GM23338 (cell line): ENCODE results near the gene ATG16L2. TPM values are rescaled to one million over a fixed set of nuclear protein-coding genes. Genes with fewer than 3 reads are reported as not detected.

Experiments used
- ATAC-seq: fragments of 200-7000 bp; cut with Tn5 transposase; 3 replicates; pipeline ENCODE4 v1.9.1; 2020
- DNase-seq: peaks from one replicate; pipeline ENCODE4 v3.0.0-alpha.2; 2015; ENCODE audit warnings: low spot score
- H2AFZ ChIP-seq: fragments of 200-600 bp; sonication (generic); 2 replicates; pipeline ENCODE4 v1.8.0; 2016; ENCODE audit warnings: antibody characterized with exemption, mild to moderate bottlenecking, moderate library complexity
- H3F3A ChIP-seq: fragments of 200-600 bp; sonication (generic); replicated peaks from 2 replicates; pipeline ENCODE4 v1.8.0; 2017; ENCODE audit warnings: antibody characterized with exemption, mixed run types, low read depth
- H3K27ac ChIP-seq: fragments of 200-600 bp; sonication (generic); 2 replicates; pipeline ENCODE4 v1.6.1; 2016; ENCODE audit warnings: low read depth
- H3K27me3 ChIP-seq: fragments of 200-600 bp; sonication (generic); 2 replicates; pipeline ENCODE4 v1.8.0; 2016; ENCODE audit warnings: mild to moderate bottlenecking, mixed run types, moderate library complexity; ENCODE audit not compliant: insufficient read depth
- H3K36me3 ChIP-seq: fragments of 200-600 bp; sonication (generic); 2 replicates; pipeline ENCODE4 v1.8.0; 2016; ENCODE audit warnings: mild to moderate bottlenecking; ENCODE audit not compliant: insufficient read depth
- H3K4me1 ChIP-seq: fragments of 200-600 bp; sonication (generic); 2 replicates; pipeline ENCODE4 v1.8.0; 2016; ENCODE audit warnings: mild to moderate bottlenecking, moderate library complexity; ENCODE audit not compliant: insufficient read depth
- H3K4me2 ChIP-seq: fragments of 200-600 bp; sonication (generic); 2 replicates; pipeline ENCODE4 v1.7.1; 2017; ENCODE audit warnings: mixed run types
- H3K4me3 ChIP-seq: fragments of 200-600 bp; sonication (generic); 2 replicates; pipeline ENCODE4 v1.6.1; 2016; ENCODE audit warnings: mixed run types
- H3K79me2 ChIP-seq: fragments of 200-600 bp; sonication (generic); replicated peaks from 2 replicates; pipeline ENCODE4 v1.8.0; 2017; ENCODE audit warnings: mild to moderate bottlenecking; ENCODE audit not compliant: insufficient read depth
- H3K9me2 ChIP-seq: fragments of 200-600 bp; sonication (generic); 2 replicates; pipeline ENCODE4 v1.8.0; 2017; ENCODE audit not compliant: insufficient read depth
- H4K20me1 ChIP-seq: fragments of 200-600 bp; sonication (generic); replicated peaks from 2 replicates; pipeline ENCODE4 v1.8.0; 2017; ENCODE audit warnings: mild to moderate bottlenecking; ENCODE audit not compliant: insufficient read depth
- H3K27ac Mint-ChIP-seq: 2 replicates; pipeline ENCODE4 v1.8.0; 2020; ENCODE audit warnings: inconsistent platforms, mild to moderate bottlenecking, moderate library complexity, mixed read lengths
- H3K27me3 Mint-ChIP-seq: 3 replicates; pipeline ENCODE4 v1.8.0; 2022; ENCODE audit warnings: low read depth, mild to moderate bottlenecking, moderate library complexity, mixed read lengths, inconsistent platforms; ENCODE audit not compliant: insufficient read depth, poor library complexity
- H3K36me3 Mint-ChIP-seq: 3 replicates; pipeline ENCODE4 v1.8.0; 2021; ENCODE audit warnings: low read depth, mild to moderate bottlenecking, inconsistent platforms, moderate library complexity, mixed read lengths
- H3K4me1 Mint-ChIP-seq: 3 replicates; pipeline ENCODE4 v1.8.0; 2020; ENCODE audit warnings: mild to moderate bottlenecking, inconsistent platforms, mixed read lengths
- H3K4me3 Mint-ChIP-seq: 3 replicates; pipeline ENCODE4 v1.8.0; 2021; ENCODE audit warnings: moderate library complexity, mild to moderate bottlenecking, inconsistent platforms, mixed read lengths
- H3K9me3 Mint-ChIP-seq: 3 replicates; pipeline ENCODE4 v1.8.0; 2020; ENCODE audit warnings: moderate library complexity, mild to moderate bottlenecking, inconsistent platforms, mixed read lengths
- CREB1 ChIP-seq: fragments of 250-450 bp; sonication (Bioruptor Pico); IDR thresholded peaks from 2 replicates; pipeline ENCODE4 v1.5.0; 2020; ENCODE audit warnings: low read depth, mild to moderate bottlenecking, moderate library complexity
- CTCF ChIP-seq, 2 experiments: fragments of 200-600 bp in 1 of 2; sonication (generic) in 1 of 2; conservative IDR thresholded peaks; 2 replicates each; pipeline versions ENCODE4 v1.5.1 to v1.6.1; 2016 to 2017; ENCODE audit warnings: antibody characterized with exemption in 2 of 2, low read depth in 2 of 2, mild to moderate bottlenecking in 2 of 2, moderate library complexity in 1 of 2
- EZH2 ChIP-seq: fragments of 200-600 bp; sonication (generic); IDR thresholded peaks from one replicate; pipeline ENCODE4 v1.8.0; 2017; ENCODE audit warnings: antibody characterized with exemption, mild to moderate bottlenecking, low read depth; ENCODE audit not compliant: unreplicated experiment
- EZH2phosphoT487 ChIP-seq: fragments of 200-600 bp; sonication (generic); IDR thresholded peaks from one replicate; pipeline ENCODE4 v1.8.1; 2018; ENCODE audit warnings: antibody characterized with exemption; ENCODE audit not compliant: unreplicated experiment
- JUNB ChIP-seq: IDR thresholded peaks from one replicate; pipeline ENCODE4 v1.6.1; 2016; ENCODE audit warnings: antibody characterized with exemption; ENCODE audit not compliant: unreplicated experiment
- NANOG ChIP-seq: IDR thresholded peaks from 2 replicates; pipeline ENCODE4 v1.6.1; 2016; ENCODE audit warnings: antibody characterized with exemption, borderline replicate concordance
- POLR2AphosphoS5 ChIP-seq: IDR thresholded peaks from 2 replicates; pipeline ENCODE4 v1.6.1; 2016; ENCODE audit warnings: antibody characterized with exemption, low read depth
- REST ChIP-seq: IDR thresholded peaks from one replicate; pipeline ENCODE4 v1.6.1; 2018; ENCODE audit warnings: antibody characterized with exemption; ENCODE audit not compliant: unreplicated experiment
- STAT1 ChIP-seq: IDR thresholded peaks from one replicate; pipeline ENCODE4 v1.6.1; 2016; ENCODE audit warnings: antibody characterized with exemption; ENCODE audit not compliant: unreplicated experiment
- ZNF114 ChIP-seq: fragments of 250-450 bp; sonication (Bioruptor Pico); IDR thresholded peaks from 2 replicates; pipeline ENCODE4 v1.5.0; 2020; ENCODE audit warnings: mild to moderate bottlenecking, moderate library complexity
- ZNF331 ChIP-seq: fragments of 250-450 bp; sonication (Bioruptor Pico); IDR thresholded peaks from 2 replicates; pipeline ENCODE4 v1.5.0; 2020; ENCODE audit warnings: low read depth, mild to moderate bottlenecking, moderate library complexity
- polyA plus RNA-seq: library from polyadenylated mRNA; unstranded; fragments of >200 nt; fragmentation: Nextera tagmentation; extraction: Ambion mirVana; gene quantifications from 2 replicates; pipeline ENCODE4 v1.2.1, GENCODE V29; 2016
- total RNA-seq: library from RNA; depleted of rRNA; stranded (reverse); fragments of >200 nt; shearing (Covaris generic); gene quantifications from 2 replicates; pipeline ENCODE4 v1.2.3, GENCODE V29; 2014
- TF ChIP-seq, protein P1 (sequence below): fragments of 250-450 bp; sonication (Bioruptor Pico); IDR thresholded peaks from 2 replicates; pipeline ENCODE4 v1.5.0; 2020; ENCODE audit warnings: mild to moderate bottlenecking, moderate library complexity
- TF ChIP-seq, protein P2 (sequence below): IDR thresholded peaks from 2 replicates; pipeline ENCODE4 v1.6.1; 2016; ENCODE audit warnings: antibody characterized with exemption

The ATG16L2 gene
- total and polyA plus RNA-seq, 2 experiments from 2014 or later = 9.6 to 24.6 TPM

DNA sequence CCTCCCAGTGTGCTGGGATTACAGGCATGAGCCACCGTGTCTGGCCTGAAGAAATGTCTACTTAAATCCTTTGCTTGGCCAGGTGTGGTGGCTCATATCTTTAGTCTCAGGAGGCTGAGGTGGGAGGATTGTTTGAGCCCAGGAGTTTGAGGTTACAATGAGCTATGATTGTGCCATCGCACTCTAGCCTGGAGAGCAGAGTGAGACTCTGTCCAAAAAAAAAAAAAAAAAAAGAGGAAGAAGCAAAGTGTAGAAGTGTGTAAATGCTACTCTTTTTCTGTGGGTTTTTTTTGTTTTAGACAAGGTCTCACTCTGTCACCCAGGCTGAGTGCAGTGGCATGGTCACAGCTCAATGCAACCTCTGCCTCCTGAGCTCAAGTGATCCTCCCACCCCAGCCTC, 6.4 kb upstream of the ATG16L2 start:
- Mint-ChIP-seq H3K27me3 (peaks cover 5% of the 10 kb centered on the region), H3K9me3 (no peaks in the 10 kb centered on the region), H3K27ac (no peak overlapping the region), H3K4me3 (no peak overlapping the region), H3K4me1 (peaks cover 9% of the 10 kb centered on the region), H3K36me3 (peaks cover 18% of the 10 kb centered on the region; the same call in 1 of the 3 replicates)
- no peaks in the 10 kb centered on the region for H3K27me3 ChIP-seq
- peaks cover 7% of the 10 kb centered on the region; the same call in 1 of the 2 replicates for H3K79me2 ChIP-seq
- no peaks in the 10 kb centered on the region for H3K9me2 ChIP-seq
- no peaks in the 10 kb centered on the region; the same call in 1 of the 2 replicates for H4K20me1 ChIP-seq
- DNase-seq (no peak), ATAC-seq (no peak)
- no peak for TF ChIP-seq EZH2phosphoT487
- no peak for TF ChIP-seq ZNF331 (CRISPR knock-in tag)
- TF ChIP-seq CREB1 (CRISPR knock-in tag) = no peak
- no peak for TF ChIP-seq POLR2AphosphoS5
- no peak for TF ChIP-seq REST
- TF ChIP-seq, protein P1, sequence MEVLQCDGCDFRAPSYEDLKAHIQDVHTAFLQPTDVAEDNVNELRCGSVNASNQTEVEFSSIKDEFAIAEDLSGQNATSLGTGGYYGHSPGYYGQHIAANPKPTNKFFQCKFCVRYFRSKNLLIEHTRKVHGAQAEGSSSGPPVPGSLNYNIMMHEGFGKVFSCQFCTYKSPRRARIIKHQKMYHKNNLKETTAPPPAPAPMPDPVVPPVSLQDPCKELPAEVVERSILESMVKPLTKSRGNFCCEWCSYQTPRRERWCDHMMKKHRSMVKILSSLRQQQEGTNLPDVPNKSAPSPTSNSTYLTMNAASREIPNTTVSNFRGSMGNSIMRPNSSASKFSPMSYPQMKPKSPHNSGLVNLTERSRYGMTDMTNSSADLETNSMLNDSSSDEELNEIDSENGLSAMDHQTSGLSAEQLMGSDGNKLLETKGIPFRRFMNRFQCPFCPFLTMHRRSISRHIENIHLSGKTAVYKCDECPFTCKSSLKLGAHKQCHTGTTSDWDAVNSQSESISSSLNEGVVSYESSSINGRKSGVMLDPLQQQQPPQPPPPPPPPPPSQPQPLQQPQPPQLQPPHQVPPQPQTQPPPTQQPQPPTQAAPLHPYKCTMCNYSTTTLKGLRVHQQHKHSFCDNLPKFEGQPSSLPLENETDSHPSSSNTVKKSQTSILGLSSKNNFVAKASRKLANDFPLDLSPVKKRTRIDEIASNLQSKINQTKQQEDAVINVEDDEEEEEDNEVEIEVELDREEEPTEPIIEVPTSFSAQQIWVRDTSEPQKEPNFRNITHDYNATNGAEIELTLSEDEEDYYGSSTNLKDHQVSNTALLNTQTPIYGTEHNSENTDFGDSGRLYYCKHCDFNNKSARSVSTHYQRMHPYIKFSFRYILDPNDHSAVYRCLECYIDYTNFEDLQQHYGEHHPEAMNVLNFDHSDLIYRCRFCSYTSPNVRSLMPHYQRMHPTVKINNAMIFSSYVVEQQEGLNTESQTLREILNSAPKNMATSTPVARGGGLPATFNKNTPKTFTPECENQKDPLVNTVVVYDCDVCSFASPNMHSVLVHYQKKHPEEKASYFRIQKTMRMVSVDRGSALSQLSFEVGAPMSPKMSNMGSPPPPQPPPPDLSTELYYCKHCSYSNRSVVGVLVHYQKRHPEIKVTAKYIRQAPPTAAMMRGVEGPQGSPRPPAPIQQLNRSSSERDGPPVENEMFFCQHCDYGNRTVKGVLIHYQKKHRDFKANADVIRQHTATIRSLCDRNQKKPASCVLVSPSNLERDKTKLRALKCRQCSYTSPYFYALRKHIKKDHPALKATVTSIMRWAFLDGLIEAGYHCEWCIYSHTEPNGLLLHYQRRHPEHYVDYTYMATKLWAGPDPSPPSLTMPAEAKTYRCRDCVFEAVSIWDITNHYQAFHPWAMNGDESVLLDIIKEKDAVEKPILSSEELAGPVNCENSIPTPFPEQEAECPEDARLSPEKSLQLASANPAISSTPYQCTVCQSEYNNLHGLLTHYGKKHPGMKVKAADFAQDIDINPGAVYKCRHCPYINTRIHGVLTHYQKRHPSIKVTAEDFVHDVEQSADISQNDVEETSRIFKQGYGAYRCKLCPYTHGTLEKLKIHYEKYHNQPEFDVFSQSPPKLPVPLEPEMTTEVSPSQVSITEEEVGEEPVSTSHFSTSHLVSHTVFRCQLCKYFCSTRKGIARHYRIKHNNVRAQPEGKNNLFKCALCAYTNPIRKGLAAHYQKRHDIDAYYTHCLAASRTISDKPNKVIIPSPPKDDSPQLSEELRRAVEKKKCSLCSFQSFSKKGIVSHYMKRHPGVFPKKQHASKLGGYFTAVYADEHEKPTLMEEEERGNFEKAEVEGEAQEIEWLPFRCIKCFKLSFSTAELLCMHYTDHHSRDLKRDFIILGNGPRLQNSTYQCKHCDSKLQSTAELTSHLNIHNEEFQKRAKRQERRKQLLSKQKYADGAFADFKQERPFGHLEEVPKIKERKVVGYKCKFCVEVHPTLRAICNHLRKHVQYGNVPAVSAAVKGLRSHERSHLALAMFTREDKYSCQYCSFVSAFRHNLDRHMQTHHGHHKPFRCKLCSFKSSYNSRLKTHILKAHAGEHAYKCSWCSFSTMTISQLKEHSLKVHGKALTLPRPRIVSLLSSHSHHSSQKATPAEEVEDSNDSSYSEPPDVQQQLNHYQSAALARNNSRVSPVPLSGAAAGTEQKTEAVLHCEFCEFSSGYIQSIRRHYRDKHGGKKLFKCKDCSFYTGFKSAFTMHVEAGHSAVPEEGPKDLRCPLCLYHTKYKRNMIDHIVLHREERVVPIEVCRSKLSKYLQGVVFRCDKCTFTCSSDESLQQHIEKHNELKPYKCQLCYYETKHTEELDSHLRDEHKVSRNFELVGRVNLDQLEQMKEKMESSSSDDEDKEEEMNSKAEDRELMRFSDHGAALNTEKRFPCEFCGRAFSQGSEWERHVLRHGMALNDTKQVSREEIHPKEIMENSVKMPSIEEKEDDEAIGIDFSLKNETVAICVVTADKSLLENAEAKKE = no peak
- TF ChIP-seq EZH2 = no peak
- TF ChIP-seq JUNB = no peak
- no peak for TF ChIP-seq ZNF114 (CRISPR knock-in tag)
- no peak for TF ChIP-seq CTCF (conservative IDR thresholded peaks at IDR 0.05; ENCODE audit: low read depth in 2 of 2)
- TF ChIP-seq, protein P2, sequence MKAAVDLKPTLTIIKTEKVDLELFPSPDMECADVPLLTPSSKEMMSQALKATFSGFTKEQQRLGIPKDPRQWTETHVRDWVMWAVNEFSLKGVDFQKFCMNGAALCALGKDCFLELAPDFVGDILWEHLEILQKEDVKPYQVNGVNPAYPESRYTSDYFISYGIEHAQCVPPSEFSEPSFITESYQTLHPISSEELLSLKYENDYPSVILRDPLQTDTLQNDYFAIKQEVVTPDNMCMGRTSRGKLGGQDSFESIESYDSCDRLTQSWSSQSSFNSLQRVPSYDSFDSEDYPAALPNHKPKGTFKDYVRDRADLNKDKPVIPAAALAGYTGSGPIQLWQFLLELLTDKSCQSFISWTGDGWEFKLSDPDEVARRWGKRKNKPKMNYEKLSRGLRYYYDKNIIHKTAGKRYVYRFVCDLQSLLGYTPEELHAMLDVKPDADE = no peak
- TF ChIP-seq NANOG = no peak
- TF ChIP-seq STAT1 = no peak
- no peak overlapping the region for H3K4me3 ChIP-seq
- no peak overlapping the region for H3K27ac ChIP-seq
- 0 out of 2 replicates have a peak, but pooled peaks cover 3% of the 10 kb centered on the region for H3K36me3 ChIP-seq
- no peaks in the 10 kb centered on the region for H3F3A ChIP-seq
- no peak overlapping the region for H3K4me2 ChIP-seq
- no peak overlapping the region for H2AFZ ChIP-seq
- peaks cover 6% of the 10 kb centered on the region; the same call in 1 of the 2 replicates for H3K4me1 ChIP-seq
